Measurements from ENCODE around the gene PRPF40A. TPM values are rescaled to one million over a fixed set of nuclear protein-coding genes. Genes with fewer than 3 reads are reported as not detected.
"Not testable (repeated sequence)": the region's sequence is repeated elsewhere in the genome, so short reads cannot be mapped to it uniquely, and the experiment has no call there.

The PRPF40A gene
- 100 to 1,000 TPM; 116 to 117 TPM for total RNA-seq

DNA sequence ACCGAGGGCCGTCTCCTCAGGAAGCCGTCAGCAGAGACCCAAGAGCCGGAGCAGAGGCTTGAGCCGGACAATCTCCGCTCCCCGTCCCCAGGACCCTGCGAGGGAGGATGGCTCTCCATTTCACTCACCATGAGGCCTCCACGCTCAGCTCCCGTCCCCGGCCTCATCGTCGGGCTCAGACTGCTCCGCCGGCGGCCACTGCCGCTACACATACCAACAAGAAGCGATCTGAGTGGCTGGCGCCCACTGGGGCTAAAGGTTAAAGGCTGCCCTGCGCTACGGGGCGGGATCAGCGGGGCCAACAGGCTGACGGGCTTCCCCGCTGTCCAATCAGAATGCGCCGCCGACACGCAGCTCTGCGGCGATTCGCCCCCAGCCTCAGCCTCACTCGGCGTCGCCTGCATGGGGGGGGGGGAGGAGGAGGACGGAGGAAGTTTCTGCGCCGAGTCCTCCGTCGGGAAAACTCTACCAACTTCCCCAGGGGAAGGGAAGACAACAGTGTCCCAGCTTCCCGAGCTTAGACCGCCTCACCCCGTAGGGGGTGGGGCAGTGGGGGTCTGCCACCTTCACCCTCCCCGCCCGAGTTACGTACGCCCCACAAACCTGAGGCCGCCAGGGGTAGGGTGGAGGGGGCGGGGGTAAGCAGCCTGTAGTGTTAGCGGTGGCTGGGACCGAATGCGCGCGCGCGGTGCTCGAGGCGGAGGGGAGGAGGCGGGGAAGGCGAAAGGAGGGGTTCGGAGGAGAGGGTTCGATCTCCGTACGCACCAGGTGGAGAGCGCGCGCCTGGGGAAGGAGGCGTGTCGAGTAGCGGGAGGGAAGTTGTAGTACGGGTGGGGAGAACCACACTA is at the start of gene PRPF40A:
PRPF40A (minus strand) TSS at position 234 of the 848 bp plus-strand sequence; CDS start at position 212, 22 bp downstream.
- Mint-ChIP-seq H3K36me3 (ENCODE audit: low read depth) (peaks cover 57% of the 10 kb centered on the region), H3K4me3 (peak within 1 kb of the TSS; percentile 91), H3K4me1 (ENCODE audit: low read depth) (peaks cover 51% of the 10 kb centered on the region), H3K27me3 (ENCODE audit: low read depth) (no peaks in the 10 kb centered on the region), H3K9me3 (ENCODE audit: insufficient read depth) (no peaks in the 10 kb centered on the region), H3K27ac (peak within 1 kb of the TSS; percentile 97)
- DNase-seq, result peak; percentile 98
- ATAC-seq, result peak; percentile 82
- POLR2A ChIA-PET, result interaction anchor here (0.6 to 2.1 kb wide), 14 partner anchors 9 to 1428 kb away, joined by 3 to 12 read pairs (median 4); partner anchors contain the start of gene NMI
- CTCF ChIA-PET, result interaction anchor here (1.2 to 4.7 kb wide), 7 partner anchors 13 to 692 kb away, joined by 4 to 33 read pairs (median 8); partner anchors contain the start of gene STAM2

DNA sequence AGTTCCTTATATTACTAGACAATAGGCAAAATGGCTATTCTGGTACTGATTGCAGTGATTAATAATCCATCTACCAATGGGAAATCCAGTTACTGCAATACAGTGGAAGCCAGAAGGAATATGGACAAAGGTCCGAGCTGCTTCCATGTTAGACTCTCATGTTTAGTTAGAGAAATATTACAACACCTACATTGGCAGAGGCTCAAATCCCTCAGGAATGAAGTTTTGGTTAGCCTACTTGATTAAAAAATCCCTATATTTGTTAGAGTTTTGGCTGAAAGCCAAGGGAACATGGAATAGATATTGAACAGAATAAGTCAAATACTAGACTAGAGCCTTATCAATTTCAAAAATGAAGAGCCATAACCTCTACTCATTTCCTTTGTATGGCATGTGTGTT is 49.7 kb upstream of the PRPF40A start:
- no peaks in the 10 kb centered on the region for H3K4me1 Mint-ChIP-seq (ENCODE audit: low read depth)
- H3K9me3 Mint-ChIP-seq (ENCODE audit: insufficient read depth), result no peaks in the 10 kb centered on the region
- ATAC-seq (no peak), DNase-seq (no peak)
- no peak overlapping the region for H3K4me3 Mint-ChIP-seq
- H3K27ac Mint-ChIP-seq, result no peak overlapping the region
- ChIA-PET POLR2A (no interaction called here), CTCF (interaction anchor here (1.3 kb wide), 1 partner anchor 23 kb away, joined by 3 read pairs; no protein-coding TSS in a partner anchor)
- H3K27me3 Mint-ChIP-seq (ENCODE audit: low read depth), result no peaks in the 10 kb centered on the region
- H3K36me3 Mint-ChIP-seq (ENCODE audit: low read depth), result peaks cover 20% of the 10 kb centered on the region

GRCh38 chr2:152763651-152764050 is 46.4 kb upstream of the PRPF40A start:
- no peak overlapping the region for H3K27ac Mint-ChIP-seq
- H3K36me3 Mint-ChIP-seq (ENCODE audit: low read depth), result peaks cover 34% of the 10 kb centered on the region
- ChIA-PET CTCF (no interaction called here), POLR2A (no interaction called here)
- ATAC-seq, result no peak
- H3K4me3 Mint-ChIP-seq, result no peak overlapping the region
- no peaks in the 10 kb centered on the region for H3K27me3 Mint-ChIP-seq (ENCODE audit: low read depth)
- no peaks in the 10 kb centered on the region for H3K4me1 Mint-ChIP-seq (ENCODE audit: low read depth)
- H3K9me3 Mint-ChIP-seq (ENCODE audit: insufficient read depth), result no peaks in the 10 kb centered on the region
- no peak for DNase-seq

DNA sequence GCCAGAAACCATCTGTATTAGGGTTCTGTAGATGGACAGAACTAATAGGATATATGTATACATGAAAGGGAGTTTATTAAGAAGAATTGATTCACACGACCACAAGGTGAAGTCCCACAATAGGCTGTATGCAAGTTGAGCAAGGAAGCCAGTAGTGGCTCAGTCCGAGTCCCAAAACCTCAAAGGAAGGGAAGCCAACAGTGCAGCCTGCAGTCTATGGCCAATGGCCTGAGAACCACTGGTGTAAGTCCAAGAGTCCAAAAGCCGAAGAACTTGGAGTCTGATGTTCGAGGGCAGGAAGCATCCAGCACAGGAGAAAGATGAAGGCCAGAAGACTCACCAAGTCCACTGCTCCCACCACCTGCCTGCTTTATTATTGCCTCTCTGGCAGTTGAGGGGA is 45.9 kb upstream of the PRPF40A start:
- H3K27ac Mint-ChIP-seq; DNase-seq; H3K27me3 Mint-ChIP-seq (ENCODE audit: low read depth); H3K4me1 Mint-ChIP-seq (ENCODE audit: low read depth); H3K9me3 Mint-ChIP-seq (ENCODE audit: insufficient read depth); POLR2A ChIA-PET; H3K4me3 Mint-ChIP-seq; ATAC-seq; CTCF ChIA-PET: not testable (repeated sequence)
- H3K36me3 Mint-ChIP-seq (ENCODE audit: low read depth), result peaks cover 36% of the 10 kb centered on the region

- Mint-ChIP-seq H3K4me1 (ENCODE audit: low read depth) (no peaks in the 10 kb centered on the region), H3K36me3 (ENCODE audit: low read depth) (peaks cover 38% of the 10 kb centered on the region), H3K27me3 (ENCODE audit: low read depth) (no peaks in the 10 kb centered on the region), H3K9me3 (ENCODE audit: insufficient read depth) (no peaks in the 10 kb centered on the region), H3K27ac (no peak overlapping the region), H3K4me3 (no peak overlapping the region)
- CTCF ChIA-PET, result interaction anchor here (0.7 kb wide), 1 partner anchor 19 kb away, joined by 3 read pairs; no protein-coding TSS in a partner anchor
- no peak for DNase-seq
- ATAC-seq, result no peak
- POLR2A ChIA-PET, result no interaction called here
Measured at GRCh38 chr2:152762202-152762601, 44.9 kb upstream of the PRPF40A start.

GRCh38 chr2:152761214-152761613 is 44.0 kb upstream of the PRPF40A start:
- CTCF ChIA-PET, result no interaction called here
- Mint-ChIP-seq H3K27me3 (ENCODE audit: low read depth) (no peaks in the 10 kb centered on the region), H3K4me3 (no peak overlapping the region), H3K9me3 (ENCODE audit: insufficient read depth) (no peaks in the 10 kb centered on the region), H3K36me3 (ENCODE audit: low read depth) (peaks cover 44% of the 10 kb centered on the region), H3K4me1 (ENCODE audit: low read depth) (no peaks in the 10 kb centered on the region), H3K27ac (no peak overlapping the region)
- ATAC-seq (no peak), DNase-seq (no peak)
- POLR2A ChIA-PET, result no interaction called here

- no peaks in the 10 kb centered on the region for H3K9me3 Mint-ChIP-seq (ENCODE audit: insufficient read depth)
- no peaks in the 10 kb centered on the region for H3K27me3 Mint-ChIP-seq (ENCODE audit: low read depth)
- no peak overlapping the region for H3K4me3 Mint-ChIP-seq
- no peaks in the 10 kb centered on the region for H3K4me1 Mint-ChIP-seq (ENCODE audit: low read depth)
- H3K27ac Mint-ChIP-seq, result no peak overlapping the region
- peaks cover 48% of the 10 kb centered on the region for H3K36me3 Mint-ChIP-seq (ENCODE audit: low read depth)
- ChIA-PET POLR2A (no interaction called here), CTCF (no interaction called here)
- ATAC-seq (no peak), DNase-seq (no peak)
Measured at GRCh38 chr2:152759290-152760072, 42.2 kb upstream of the PRPF40A start.

- Mint-ChIP-seq H3K4me3 (no peak overlapping the region), H3K4me1 (ENCODE audit: low read depth) (peaks cover 3% of the 10 kb centered on the region), H3K9me3 (ENCODE audit: insufficient read depth) (no peaks in the 10 kb centered on the region), H3K27ac (no peak overlapping the region), H3K36me3 (ENCODE audit: low read depth) (peaks cover 45% of the 10 kb centered on the region), H3K27me3 (ENCODE audit: low read depth) (no peaks in the 10 kb centered on the region)
- ChIA-PET POLR2A (no interaction called here), CTCF (interaction anchor here (1.1 to 1.2 kb wide), 2 partner anchors 12 to 15 kb away, joined by 3 to 4 read pairs; no protein-coding TSS in a partner anchor)
- DNase-seq (no peak), ATAC-seq (no peak)
Measured at GRCh38 chr2:152755029-152755428, 37.8 kb upstream of the PRPF40A start.

GRCh38 chr2:152747751-152748150 is 30.5 kb upstream of the PRPF40A start:
- H3K4me3 Mint-ChIP-seq; ATAC-seq; H3K4me1 Mint-ChIP-seq (ENCODE audit: low read depth); CTCF ChIA-PET; H3K27ac Mint-ChIP-seq; POLR2A ChIA-PET; H3K9me3 Mint-ChIP-seq (ENCODE audit: insufficient read depth); DNase-seq; H3K27me3 Mint-ChIP-seq (ENCODE audit: low read depth): not testable (repeated sequence)
- H3K36me3 Mint-ChIP-seq (ENCODE audit: low read depth), result peaks cover 37% of the 10 kb centered on the region

DNA sequence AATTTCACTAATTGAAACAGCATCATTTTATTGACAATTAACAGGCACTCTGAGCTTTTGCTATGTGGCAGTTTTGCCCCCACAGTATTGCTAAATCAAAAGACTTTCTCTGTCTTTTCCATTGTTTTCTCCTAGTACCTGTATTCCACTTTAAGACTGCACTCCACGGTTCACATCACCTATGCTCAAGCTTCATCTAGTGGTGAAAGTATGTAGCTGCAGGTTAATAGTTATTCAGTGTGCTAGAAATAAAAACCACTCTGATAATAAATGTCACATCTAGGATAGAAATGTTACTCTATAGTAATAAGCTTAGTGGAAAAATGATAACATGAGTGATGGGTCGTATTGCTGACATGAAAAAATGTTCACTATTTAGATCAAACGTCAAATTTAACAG is 25.7 kb upstream of the PRPF40A start:
- ATAC-seq, result no peak
- ChIA-PET CTCF (interaction anchor here (0.9 to 3.4 kb wide), 13 partner anchors 12 to 567 kb away, joined by 3 to 22 read pairs (median 4); partner anchors contain the start of genes ARL6IP6, PRPF40A and STAM2), POLR2A (no interaction called here)
- Mint-ChIP-seq H3K4me1 (ENCODE audit: low read depth) (no peaks in the 10 kb centered on the region), H3K27ac (no peak overlapping the region), H3K4me3 (no peak overlapping the region), H3K36me3 (ENCODE audit: low read depth) (peaks cover 32% of the 10 kb centered on the region), H3K27me3 (ENCODE audit: low read depth) (no peaks in the 10 kb centered on the region), H3K9me3 (ENCODE audit: insufficient read depth) (no peaks in the 10 kb centered on the region)
- DNase-seq, result no peak

DNA sequence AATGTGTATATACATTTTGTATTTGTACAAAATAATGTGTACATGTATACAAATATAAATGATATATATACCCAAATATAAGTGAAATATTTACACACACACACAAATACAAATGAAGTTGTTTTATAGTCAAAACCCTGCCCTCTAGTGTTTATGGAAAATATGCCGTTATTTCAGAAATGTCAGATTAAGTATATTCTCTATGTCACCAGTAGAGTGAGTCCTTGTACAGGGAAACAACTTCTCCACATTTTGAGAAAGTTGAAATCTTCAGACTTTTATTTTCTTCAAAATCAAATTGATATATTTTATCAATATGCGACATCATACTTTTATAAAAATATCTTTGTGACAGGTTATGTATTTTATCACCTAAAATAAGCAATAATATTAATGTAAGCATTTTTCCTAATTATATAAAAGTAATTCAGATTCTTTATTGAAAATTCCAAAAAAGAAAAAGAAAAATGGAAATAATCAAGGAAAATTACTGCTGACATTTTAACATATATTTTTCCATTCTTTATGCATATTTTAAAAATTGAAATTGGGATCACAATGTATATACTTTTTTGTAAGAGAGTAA is 23.6 kb upstream of the PRPF40A start:
- Mint-ChIP-seq H3K27me3 (ENCODE audit: low read depth) (no peaks in the 10 kb centered on the region), H3K36me3 (ENCODE audit: low read depth) (peaks cover 43% of the 10 kb centered on the region), H3K4me3 (no peak overlapping the region), H3K4me1 (ENCODE audit: low read depth) (no peaks in the 10 kb centered on the region), H3K27ac (no peak overlapping the region), H3K9me3 (ENCODE audit: insufficient read depth) (no peaks in the 10 kb centered on the region)
- POLR2A ChIA-PET, result no interaction called here
- DNase-seq (no peak), ATAC-seq (peak; percentile 69)
- CTCF ChIA-PET, result interaction anchor here (0.6 to 1.0 kb wide), 4 partner anchors 10 to 779 kb away, joined by 3 read pairs; no protein-coding TSS in a partner anchor

All from activated CD8-positive, alpha-beta T cell treated with anti-CD3 and anti-CD28 coated beads, Interleukin-2, amount 10 ng/mL, durations not matched to agents 7 days and 5 days (primary cell).